HL-60/S4 (cell line): ENCODE data around the gene B4GALT6.

Experiments used
- in situ Hi-C: fragments of 300-500 bp; cut with MboI; formaldehyde crosslinking; loops from 2 replicates; pipeline ENCODE4 v1.14.3; 2022; ENCODE audit warnings: low sequenced_read_pairs

B4GALT6 gene

GRCh38 chr18:31634331-31634713 lies 50.1 kb downstream of the B4GALT6 start:
- in situ Hi-C loops = no loop called here

GRCh38 chr18:31633392-31634330 lies 50.7 kb downstream of the B4GALT6 start:
- in situ Hi-C loops = no loop called here

GRCh38 chr18:31632356-31632755 lies 52.0 kb downstream of the B4GALT6 start:
- in situ Hi-C loops = no loop called here

GRCh38 chr18:31631526-31631925 lies 52.9 kb downstream of the B4GALT6 start:
- in situ Hi-C loops = no loop called here

GRCh38 chr18:31630549-31630948 lies 53.8 kb downstream of the B4GALT6 start:
- in situ Hi-C loops = no loop called here

- in situ Hi-C loops = no loop called here
These were observed 58.0 kb downstream of the B4GALT6 start for GRCh38 chr18:31626409-31626808.

GRCh38 chr18:31624892-31625640 lies 59.3 kb downstream of the B4GALT6 start:
- in situ Hi-C loops = no loop called here

- in situ Hi-C loops = no loop called here
These were observed 65.1 kb downstream of the B4GALT6 start for GRCh38 chr18:31619291-31619690.

- in situ Hi-C loops = no loop called here
These were observed 65.6 kb downstream of the B4GALT6 start for GRCh38 chr18:31618801-31619200.

- in situ Hi-C loops = no loop called here
These were observed 67.2 kb downstream of the B4GALT6 start for GRCh38 chr18:31617031-31617717.

GRCh38 chr18:31616586-31616985 lies 67.8 kb downstream of the B4GALT6 start:
- in situ Hi-C loops = no loop called here

- in situ Hi-C loops = no loop called here
These were observed 70.3 kb downstream of the B4GALT6 start for GRCh38 chr18:31614044-31614443.

- in situ Hi-C loops = no loop called here
These were observed 72.3 kb downstream of the B4GALT6 start for GRCh38 chr18:31612124-31612523.

GRCh38 chr18:31611511-31611910 lies 72.9 kb downstream of the B4GALT6 start:
- in situ Hi-C loops = no loop called here

- in situ Hi-C loops = no loop called here
These were observed 73.8 kb downstream of the B4GALT6 start for GRCh38 chr18:31610286-31611205.

GRCh38 chr18:31609886-31610285 lies 74.5 kb downstream of the B4GALT6 start:
- in situ Hi-C loops = no loop called here

- in situ Hi-C loops = no loop called here
These were observed 77.0 kb downstream of the B4GALT6 start for GRCh38 chr18:31607384-31607783.

GRCh38 chr18:31606265-31606664 lies 78.1 kb downstream of the B4GALT6 start:
- in situ Hi-C loops = no loop called here

- in situ Hi-C loops = no loop called here
These were observed 81.1 kb downstream of the B4GALT6 start for GRCh38 chr18:31603315-31603714.
